8988T (cell line): ENCODE measurements around the gene TEX53.

Experiments used
- DNase-seq: peaks from one replicate; pipeline ENCODE4 v3.0.0; 2011

TEX53 gene

GRCh38 chr9:114633438-114634089, 24.0 kb downstream of the TEX53 start:
- DNase-seq = no peak

GRCh38 chr9:114631166-114631565, 26.4 kb downstream of the TEX53 start:
- DNase-seq = no peak

- DNase-seq = no peak
Measured at GRCh38 chr9:114629563-114630090, 28.0 kb downstream of the TEX53 start.

- no peak for DNase-seq
Measured at GRCh38 chr9:114627553-114627952, 30.1 kb downstream of the TEX53 start.

- DNase-seq = no peak
Measured at GRCh38 chr9:114626415-114627020, 31.1 kb downstream of the TEX53 start.

- no peak for DNase-seq
Measured at GRCh38 chr9:114624677-114625076, 32.9 kb downstream of the TEX53 start.

GRCh38 chr9:114621975-114622609, 35.5 kb downstream of the TEX53 start:
- no peak for DNase-seq

- DNase-seq = no peak
Measured at GRCh38 chr9:114621561-114621960, 36.0 kb downstream of the TEX53 start.

GRCh38 chr9:114619191-114619761, 38.3 kb downstream of the TEX53 start:
- no peak for DNase-seq

- DNase-seq = no peak
Measured at GRCh38 chr9:114616684-114617520, 40.7 kb downstream of the TEX53 start.

GRCh38 chr9:114614373-114614772, 43.2 kb downstream of the TEX53 start:
- DNase-seq = no peak

- DNase-seq = no peak
Measured at GRCh38 chr9:114613919-114614318, 43.7 kb downstream of the TEX53 start.

- DNase-seq = no peak
Measured at GRCh38 chr9:114613087-114613486, 44.5 kb downstream of the TEX53 start.

GRCh38 chr9:114612272-114612923, 45.2 kb downstream of the TEX53 start:
- no peak for DNase-seq

- peak; percentile 41 for DNase-seq
Measured at GRCh38 chr9:114611516-114612271, 45.9 kb downstream of the TEX53 start.

GRCh38 chr9:114608525-114608796, 49.1 kb downstream of the TEX53 start:
- no peak for DNase-seq

- DNase-seq = no peak
Measured at GRCh38 chr9:114607671-114608524, 49.7 kb downstream of the TEX53 start.

GRCh38 chr9:114606597-114607207, 50.9 kb downstream of the TEX53 start:
- DNase-seq = no peak
